Cerebellar nuclear complex (tissue), 1 donor: ENCODE results near the gene STAU1.
"Not testable (repeated sequence)": the region's sequence is repeated elsewhere in the genome, so short reads cannot be mapped to it uniquely, and the experiment has no call there.

Experiments
- DNase-seq, 2 experiments: peaks; one replicate each; lab custom pipeline; 2025; lab: John Stamatoyannopoulos, UW

The STAU1 gene

DNA sequence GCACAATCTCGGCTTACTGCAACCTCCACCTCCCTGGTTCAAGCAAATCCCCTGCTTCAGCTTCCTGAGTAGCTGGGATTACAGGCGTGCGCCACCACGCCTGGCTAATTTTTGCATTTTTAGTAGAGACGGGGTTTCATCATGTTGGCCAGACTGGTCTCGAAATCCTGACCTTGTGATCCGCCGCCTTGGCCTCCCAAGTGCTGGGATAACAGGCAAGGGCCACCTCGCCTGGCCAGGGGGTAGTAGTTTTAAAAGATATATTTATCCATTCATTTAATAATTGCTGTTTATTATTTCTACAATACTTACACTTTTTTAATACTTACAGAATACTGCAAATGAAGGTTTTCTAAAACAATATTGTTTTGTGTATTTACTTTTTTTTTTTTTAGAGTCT lies 15.6 kb upstream of the STAU1 start:
- DNase-seq, result no peak

DNA sequence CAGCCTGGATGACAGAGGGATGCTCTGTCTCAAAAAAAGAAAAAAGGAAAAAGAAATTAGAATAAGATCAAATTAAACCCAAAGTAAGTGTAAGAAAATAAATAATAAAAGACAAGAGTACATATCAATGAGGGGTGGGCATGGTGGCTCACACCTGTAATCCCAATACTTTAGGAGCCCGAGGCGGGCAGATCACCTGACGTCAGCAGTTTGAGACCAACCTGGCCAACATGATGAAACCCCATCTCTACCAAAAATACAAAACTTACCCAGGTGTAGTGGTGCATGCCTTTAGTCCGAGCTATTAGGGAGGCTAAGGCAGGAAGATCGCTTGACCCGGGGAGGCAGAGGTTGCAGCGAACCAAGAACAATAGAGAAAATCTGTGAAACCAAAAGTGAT lies 14.9 kb upstream of the STAU1 start:
- no peak for DNase-seq

DNA sequence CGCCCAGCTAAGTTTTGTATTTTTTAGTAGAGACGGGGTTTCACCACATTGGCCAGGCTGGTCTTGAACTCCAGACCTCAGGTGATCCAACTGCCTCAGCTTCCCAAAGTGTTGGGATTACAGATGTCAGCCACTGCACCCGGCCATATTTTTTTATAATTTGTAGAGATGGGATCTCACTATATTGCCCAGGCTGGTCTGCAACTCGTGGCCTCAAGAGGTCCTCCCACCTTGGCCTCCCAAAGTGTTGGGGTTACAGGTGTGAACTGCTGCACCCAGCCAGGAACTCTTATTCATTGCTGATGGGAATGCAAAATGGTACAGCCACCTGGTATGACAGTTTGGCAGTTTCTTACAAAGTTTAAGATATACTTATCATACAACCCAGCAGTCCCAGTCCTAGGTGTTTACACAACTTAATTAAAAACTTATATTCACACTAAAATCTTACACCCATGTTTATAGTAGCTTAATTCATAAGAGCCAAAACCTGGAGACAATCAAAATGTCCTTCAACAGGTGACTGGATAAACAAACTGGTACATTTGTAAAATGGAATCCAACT lies 11.7 kb upstream of the STAU1 start:
- no peak for DNase-seq

DNA sequence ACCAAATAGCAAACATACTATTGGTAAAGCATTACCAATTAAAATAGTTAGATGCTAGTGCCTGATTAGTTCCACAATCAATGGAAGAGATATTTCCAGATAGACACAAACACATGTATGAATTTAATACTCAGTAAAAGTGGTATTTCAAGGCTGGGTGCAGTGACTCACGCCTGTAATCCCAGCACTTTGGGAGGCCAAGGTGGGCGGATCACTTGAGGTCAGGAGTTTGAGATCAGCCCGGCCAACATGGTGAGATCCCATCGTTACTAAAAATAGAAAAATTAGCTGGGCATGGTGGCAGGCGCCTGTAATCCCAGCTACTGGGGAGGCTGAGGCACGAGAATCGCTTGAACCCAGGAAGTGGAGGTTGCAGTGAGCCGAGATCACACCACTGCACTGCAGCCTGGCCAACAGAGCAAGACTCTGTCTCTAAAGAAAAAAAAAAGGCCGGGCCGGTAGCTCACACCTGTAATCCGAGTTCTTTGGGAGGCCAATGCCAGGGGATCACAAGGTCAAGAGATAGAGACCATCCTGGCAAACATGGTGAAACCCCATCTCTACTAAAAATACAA lies 4.9 kb upstream of the STAU1 start:
- not testable (repeated sequence) for DNase-seq

DNA sequence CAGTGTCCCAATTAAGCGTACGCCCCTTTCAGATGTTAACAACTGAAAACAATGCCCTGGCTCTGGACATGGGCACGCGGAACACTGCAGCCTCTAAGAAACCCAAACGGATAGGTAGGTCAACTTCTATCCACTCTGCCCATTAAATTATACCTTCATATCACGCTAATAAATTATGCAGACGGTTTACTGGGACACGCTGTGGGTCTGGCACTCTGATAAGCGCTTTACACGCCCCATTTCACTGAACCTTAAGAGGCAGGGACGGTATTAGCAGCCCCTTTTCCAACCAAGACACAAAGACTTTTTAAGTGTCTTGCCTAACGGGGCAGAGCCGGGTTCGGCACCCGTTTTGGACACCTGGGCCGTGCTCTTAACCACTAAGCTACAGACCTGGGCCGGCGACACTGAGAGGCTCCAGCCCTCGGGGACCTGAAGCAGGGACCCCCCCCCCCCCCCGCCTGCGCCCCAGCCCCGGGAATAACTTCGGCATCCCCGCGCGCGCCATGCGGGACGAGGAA lies 744 bp downstream of the STAU1 start:
- no peak for DNase-seq

DNA sequence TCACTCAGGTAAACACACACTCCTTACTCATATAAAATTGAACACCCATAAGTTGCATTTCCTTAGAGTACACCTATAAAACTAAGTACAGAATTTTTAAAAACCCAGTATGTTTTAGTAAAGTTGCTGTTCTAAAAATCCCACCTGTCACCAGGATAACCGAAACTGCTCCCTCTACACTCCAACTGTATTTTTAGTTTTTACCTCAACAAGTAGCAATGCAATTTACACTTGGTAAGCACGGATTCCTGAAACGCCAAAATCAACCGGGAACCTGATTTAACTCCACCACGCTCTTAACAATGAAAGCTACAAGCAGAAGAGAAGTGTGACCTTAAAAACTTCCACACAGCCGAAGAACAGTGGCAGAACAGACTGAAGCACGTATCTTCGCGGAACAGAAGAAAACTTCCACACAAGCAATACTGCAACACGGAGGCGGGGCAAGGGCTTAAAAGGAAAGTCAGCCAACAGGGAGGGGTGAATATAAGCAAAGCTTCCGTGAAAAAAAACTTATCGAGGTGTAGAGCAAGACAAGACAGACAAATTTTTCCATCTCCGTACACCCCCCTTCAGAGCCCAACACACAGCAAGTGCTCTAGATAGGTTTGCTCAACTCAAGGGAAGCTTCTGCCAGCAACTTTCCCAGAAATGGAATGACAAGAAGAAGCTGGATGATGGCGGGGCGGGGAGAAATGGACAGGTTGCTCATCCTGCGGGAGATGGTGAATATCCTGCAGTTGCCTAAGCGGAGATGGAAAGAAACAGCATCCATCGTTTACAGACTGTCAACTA lies 1.4 kb downstream of the STAU1 start:
- DNase-seq, result no peak

DNA sequence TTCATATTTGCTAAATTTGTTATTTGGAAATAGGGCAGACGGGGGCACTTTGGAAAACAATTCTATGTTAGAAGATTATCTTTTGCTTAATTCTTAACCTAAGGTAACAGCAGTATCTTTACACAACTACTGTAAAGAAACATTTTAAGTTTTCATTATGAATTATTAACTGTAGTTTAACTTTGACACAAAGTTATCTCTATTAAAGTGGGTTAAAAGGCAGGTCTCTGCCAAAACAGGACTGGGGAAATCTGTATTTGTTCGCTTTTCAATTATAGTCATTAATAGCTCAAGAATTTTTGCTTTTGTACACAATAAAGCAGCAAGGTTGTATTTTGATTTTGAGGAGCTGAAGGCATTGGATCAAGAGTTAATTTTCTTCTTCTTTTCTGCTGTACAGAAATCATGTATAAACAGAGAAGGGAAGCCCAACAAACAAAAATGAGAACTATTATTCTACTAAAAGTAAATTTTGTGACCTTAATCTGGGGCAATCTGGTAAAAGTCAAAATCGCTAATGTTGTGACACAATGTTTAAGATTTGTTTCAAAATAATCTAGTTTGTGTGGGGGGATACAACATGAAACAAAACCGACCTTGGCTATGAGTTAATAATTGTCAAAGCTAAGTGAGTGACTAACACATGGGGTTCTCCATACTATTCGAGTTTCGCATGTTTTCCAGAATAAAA lies 2.9 kb downstream of the STAU1 start:
- DNase-seq, result no peak

DNA sequence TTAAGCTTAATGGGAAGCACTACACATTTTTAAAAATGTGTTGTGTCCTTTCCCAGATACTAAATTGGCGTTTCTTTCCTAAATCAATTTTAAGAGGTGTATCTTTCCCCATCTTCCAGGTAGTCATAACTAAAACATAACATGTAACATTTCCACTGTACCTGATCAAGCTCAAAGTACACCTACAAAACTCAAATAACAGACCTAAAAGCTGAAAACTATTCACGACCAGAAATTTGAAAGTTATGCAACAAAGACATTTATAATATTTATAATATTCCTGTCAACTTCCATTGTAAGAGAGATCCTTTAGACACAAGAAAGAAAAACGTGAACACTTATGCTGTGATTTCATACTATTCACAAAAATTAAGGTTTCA lies 3.5 kb downstream of the STAU1 start:
- DNase-seq, result no peak

DNA sequence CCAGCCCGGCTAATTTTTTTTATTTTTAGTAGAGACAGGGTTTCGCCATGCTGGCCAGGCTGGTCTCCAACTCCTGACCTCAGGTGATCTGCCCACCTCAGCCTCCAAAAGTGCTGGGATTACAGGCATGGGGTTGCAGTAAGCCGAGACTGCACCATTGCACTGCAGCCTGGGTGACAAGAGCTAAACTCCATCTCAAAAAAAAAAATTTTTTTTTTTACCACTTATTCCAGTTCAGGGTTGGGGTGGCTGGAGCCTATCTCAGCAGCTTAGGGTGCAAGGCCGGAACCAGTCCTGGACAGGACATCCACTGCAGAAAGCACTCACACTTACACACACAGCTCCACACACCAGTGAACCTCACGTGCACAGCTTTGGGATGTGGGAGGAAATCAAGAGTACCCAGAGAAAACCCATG lies 4.0 kb downstream of the STAU1 start:
- DNase-seq, result not testable (repeated sequence)

DNA sequence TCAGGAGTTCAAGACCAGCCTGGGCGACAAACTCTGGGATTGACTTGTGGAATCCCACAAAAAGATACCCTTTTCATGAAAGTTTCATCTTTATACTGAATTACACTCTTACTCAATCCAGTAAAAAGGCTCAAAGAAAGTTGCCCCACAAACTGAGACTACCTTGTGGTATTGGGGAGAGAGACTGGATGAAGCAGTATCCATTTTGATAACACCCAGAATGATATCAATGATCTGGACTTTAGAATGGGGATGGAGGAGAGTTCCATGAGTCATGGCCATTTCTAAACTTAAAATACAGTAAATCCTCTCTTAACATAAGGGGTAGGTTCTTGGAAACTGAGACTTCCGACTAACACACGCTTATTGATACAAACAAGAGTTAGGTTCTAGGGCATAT lies 4.7 kb downstream of the STAU1 start:
- no peak for DNase-seq

DNA sequence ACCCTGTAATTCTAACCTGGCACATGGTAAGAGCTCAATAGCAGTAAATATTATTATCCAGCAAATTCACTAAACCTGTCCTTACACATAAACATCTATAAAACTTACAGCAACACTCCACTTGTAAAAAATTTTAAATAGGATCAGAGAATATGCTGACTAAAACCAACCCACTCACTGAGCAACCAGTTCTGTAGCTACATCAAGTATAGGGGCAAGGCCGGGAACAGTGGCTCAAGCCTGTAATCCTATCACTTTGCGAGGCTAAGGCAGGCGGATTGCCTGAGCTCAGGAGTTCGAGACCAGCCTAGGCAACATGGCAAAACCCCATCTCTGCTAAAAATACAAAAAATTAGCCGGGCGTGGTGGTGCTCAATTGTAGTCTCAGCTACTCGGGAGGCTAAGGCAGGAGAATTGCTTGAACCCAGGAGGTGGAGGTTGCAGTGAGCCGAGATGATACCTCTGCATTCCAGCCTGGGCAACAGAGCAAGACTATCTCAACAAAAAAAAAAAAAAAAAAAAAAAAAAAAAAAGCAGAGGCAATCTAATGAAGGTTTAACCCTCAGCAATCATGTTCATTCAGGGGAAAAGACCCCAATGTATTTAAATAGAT lies 6.8 kb downstream of the STAU1 start:
- DNase-seq, result no peak

DNA sequence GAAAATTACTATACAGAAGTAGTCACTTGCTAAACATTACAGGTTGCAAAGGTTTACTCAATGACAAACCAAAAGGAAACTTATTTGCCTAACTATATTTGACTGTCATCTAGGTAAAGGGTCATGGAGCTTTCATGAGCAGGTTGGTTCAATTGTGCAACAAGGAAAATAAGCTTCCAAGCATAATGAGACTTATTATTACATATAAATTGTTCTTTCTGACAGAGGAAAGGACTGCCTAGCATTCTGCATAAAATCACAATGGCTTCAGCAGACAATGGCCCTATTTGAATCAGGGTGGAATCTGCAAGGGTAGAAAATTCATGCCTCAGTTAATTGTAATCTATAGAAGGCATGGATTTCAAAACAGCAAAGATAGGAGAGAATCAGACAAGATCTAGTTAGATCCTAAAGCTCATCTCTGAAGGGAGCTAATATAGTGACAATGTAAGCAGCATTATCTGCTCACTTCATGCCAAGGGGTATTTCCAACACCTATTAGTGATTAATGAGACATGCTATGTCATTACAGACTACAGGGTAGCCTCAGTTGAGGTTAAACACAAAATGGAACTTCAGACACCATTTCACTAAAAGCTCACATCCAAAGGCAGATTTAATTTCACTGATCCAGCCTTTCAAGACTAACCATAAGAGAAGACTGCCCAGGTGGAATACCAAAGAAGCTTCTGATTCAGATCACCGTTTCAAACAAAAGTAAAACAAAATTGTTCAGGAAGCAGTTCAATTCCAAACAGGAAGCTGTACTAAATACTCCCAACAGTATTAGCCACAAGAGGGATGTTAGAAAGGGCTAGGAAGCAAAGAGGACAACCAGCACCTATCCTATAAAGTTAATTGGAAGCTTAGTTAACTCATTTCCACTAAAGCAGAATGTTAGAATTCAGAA lies 8.5 kb downstream of the STAU1 start:
- DNase-seq, result no peak

DNA sequence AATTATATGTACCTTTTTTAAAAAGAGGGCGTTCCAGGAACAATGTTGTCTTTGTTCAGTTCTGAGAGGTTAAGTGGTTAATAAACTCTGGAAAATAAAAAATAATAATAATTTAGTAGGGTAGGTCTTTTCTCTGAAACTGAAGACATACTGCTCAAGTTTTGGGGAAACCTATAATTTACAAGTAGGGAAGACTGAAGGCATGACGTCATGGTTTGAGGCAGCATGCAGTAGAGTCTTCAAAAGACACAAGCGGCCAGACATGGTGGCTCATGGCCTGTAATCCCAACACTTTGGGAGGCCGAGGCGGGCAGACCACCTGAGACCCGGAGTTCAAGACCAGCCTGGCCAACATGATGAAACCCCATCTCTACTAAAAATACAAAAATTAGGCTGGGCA lies 14.0 kb downstream of the STAU1 start:
- no peak for DNase-seq

DNA sequence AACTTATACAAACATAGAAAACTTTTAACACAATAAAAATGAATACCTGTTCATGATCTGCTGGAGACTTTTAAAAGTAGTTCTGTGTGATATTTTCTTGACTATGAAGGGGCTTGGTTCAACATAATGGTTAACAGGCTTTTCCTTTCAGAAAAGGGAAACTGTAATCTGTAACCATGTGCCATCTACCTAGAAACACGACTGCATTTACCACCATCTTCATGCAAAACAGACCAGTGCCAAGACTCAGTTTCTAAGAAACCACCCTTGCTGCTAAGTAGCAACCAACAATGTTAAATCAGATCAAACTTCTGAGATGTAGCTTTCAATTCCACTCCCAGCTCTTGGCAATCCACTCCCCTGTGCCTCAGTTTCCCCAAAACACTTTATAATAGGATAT lies 15.7 kb downstream of the STAU1 start:
- no peak for DNase-seq

DNA sequence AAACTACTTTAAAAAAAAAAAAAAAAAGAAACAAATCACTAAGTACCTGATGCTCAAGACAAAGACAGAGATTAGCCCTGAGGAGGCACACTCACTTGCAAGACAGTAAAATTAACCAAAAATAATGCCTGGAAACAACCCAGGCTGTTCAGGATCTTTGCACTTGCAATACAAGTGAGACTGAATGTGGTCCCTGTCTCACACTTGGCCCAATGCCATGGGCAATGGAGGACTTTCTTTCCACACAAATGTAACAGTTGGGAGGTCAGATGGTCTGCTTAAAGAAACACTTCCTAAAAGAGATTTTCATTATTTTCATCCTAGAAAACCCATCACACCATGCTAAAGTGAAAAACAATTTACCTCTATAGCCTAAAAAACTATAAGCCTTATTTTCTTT lies 16.2 kb downstream of the STAU1 start:
- no peak for DNase-seq

DNA sequence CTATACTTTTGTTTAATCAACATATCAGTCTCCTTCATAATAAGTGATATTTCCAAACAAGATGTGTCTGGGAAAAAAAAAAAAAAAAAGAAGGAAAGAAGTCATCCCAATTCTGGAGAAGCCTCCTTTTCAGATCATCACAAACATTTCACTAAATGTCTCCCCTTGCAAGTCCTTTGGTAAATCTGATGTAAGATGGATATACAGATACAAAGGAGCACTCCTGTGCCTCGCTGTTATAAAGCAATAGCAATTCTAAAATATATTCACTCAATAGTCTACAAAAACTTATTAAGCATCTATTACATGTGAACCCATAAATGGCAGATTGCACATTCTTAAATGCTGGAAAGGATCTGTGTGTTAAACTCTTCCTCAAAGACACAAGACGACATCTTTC lies 17.4 kb downstream of the STAU1 start:
- no peak for DNase-seq

DNA sequence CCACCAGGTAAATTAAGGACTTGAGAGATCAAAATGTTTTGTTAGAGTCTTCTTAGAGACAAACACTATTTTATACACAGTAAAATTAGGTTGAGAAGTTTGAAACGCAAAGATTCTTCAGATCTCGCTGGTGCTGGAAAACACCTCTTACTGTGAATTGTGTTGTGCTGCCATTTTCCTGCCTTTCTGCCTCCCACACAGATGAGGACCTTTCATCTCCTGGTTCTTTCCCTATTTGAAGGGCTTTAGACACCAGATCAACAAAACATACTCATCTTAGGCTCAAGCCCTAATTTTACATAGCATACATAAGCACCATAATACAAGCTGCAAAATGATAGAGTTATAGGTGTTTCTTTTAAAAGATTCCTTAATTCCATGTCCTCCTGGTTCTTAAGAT lies 18.6 kb downstream of the STAU1 start:
- no peak for DNase-seq

DNA sequence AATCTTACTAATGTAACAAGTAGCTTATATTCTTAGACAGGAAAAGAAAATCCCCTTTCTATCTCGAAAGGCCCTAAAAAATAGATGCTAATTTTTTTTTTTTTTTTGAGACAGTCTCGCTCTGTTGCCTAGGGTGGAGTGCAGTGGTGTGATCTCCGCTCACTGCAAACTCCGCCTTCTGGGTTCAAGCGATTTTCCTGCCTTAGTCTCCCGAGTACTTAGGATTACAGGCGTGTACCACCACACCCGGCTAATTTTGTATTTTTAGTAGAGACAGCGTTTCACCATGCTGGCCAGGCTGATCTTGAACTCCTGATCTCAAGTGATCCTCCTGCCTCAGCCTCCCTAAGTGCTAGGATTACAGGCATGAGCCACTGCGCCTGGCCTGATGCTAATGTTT lies 19.3 kb downstream of the STAU1 start:
- DNase-seq, result not testable (repeated sequence)

DNA sequence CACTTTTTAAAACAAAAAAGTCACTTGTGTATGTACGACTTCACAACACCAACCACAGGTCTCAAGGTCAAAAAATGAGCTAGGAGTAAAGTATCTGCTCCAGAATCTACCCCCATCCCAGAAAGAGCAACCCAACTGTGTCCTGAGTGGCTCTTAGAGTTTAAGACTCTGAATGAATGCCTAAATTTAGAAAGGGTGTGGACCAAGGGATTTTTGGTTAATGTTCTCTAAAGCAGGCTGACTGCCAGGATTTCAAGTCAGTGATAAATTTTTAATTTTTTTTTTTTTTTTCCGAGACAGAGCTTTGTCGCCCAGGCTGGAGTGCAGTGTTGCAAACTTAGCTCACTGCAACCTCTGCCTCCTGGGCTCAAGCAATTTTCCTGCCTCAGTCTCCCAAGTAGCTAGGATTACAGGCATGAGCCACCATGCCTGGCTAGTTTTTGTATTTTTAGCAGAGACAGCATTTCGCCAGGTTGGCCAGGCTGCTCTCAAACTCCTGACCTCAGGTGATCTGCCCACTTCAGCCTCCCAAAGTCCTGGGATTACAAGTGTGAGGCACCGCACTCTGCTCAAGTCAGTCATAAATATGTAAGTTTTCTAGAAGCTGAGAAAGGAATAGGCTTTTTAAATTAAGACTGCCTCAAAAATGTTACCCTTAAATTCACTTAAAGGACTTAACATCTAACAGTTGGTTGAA lies 20.2 kb downstream of the STAU1 start:
- DNase-seq, result no peak

DNA sequence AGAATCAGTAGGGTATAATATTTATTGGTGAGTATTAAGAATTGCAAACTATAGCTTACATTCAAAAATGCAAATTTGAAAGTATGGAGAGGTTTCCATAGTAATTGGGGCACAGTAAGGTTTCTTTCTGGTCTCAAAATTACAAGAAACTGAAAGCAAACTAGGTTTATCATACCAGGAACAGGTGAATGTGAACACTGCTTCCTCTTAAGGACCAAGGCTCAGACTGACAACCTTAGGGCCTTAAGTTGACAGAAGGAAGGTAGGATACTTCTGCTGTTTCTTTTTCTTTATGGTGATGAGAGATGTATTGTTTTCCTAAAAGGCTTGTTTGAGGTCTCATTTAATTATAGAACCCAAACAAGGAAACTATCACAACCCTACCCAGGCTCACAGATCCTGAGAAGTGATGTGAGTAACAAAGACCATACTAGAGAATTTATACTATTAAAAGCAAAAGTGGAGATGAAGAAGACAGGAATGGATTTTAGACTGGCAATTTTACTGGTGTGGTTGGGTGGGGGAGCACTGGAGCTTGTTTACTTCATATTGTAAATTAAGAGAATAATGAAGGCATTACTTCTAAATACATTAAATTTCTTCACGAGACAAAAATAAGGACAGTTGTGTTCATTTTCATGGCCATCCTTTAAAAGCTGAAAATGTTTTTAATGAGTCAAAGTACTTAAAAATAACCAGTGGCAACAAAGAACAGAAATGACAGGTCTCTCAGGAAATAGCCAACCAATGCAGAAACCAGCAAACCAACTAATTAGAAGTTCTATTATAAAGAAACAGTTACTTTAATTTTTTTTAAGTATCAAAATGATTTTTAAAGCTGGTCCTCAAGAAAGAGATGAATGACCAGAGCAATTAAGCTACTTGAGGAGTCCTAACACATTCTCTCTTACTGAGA lies 21.3 kb downstream of the STAU1 start:
- no peak for DNase-seq
